ENCODE measurements around the gene RO60.

Gene RO60

DNA sequence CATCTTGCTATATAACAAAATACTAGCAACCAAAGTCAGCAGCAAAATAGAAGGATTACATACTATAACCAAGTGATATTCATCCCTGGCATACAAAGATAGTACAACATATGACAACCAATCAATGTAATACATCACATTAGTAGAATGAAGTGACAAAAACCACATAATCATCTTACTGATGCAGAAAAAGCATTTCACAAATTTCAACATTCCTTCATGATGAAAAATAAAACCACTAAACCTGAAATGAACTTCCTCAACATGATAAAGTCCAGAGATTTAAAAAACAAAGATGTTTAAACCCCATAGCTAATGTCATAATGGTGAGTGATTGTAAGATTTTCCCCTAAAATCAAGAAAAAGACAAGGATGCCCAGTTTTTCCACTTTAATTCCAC, 18.6 kb downstream of the RO60 start:
- no peak for DNase-seq (ENCODE audit: extremely low read depth, insufficient read length)
- TF ChIP-seq, protein P1, sequence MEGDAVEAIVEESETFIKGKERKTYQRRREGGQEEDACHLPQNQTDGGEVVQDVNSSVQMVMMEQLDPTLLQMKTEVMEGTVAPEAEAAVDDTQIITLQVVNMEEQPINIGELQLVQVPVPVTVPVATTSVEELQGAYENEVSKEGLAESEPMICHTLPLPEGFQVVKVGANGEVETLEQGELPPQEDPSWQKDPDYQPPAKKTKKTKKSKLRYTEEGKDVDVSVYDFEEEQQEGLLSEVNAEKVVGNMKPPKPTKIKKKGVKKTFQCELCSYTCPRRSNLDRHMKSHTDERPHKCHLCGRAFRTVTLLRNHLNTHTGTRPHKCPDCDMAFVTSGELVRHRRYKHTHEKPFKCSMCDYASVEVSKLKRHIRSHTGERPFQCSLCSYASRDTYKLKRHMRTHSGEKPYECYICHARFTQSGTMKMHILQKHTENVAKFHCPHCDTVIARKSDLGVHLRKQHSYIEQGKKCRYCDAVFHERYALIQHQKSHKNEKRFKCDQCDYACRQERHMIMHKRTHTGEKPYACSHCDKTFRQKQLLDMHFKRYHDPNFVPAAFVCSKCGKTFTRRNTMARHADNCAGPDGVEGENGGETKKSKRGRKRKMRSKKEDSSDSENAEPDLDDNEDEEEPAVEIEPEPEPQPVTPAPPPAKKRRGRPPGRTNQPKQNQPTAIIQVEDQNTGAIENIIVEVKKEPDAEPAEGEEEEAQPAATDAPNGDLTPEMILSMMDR (IDR thresholded peaks at IDR 0.05; ENCODE audit: insufficient read depth, low read length, poor library complexity, severe bottlenecking) = no peak
- no peak overlapping the region for H3K4me3 ChIP-seq (replicated peaks; ENCODE audit: low read depth, low read length)
- no peaks in the 10 kb centered on the region for H3K27me3 ChIP-seq (replicated peaks; ENCODE audit: control insufficient read depth, insufficient read depth, low read length)
- peaks cover 2% of the 10 kb centered on the region for H3K36me3 ChIP-seq (ENCODE audit: control insufficient read depth, insufficient read depth, low read length)

DNA sequence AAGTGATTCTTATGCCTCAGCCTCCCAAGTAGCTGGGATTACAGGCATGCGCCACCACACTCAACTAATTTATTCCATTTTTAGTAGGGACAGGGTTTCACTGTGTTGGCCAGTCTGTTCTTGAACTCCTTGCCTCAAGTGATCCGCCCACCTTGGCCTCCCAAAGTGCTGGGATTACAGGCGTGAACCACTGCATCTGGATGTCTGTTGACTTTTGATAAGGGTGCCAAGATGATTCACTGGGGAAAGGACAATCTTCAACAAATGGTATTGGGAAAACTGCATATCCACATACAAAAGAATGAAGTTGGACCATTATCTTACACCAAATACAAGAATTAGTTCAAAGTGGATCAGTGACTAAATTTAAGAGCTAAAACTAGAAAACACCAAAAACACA, 19.8 kb downstream of the RO60 start:
- H3K36me3 ChIP-seq (ENCODE audit: control insufficient read depth, insufficient read depth, low read length) = peaks cover 2% of the 10 kb centered on the region
- no peak overlapping the region for H3K4me3 ChIP-seq (replicated peaks; ENCODE audit: low read depth, low read length)
- no peak for DNase-seq (ENCODE audit: extremely low read depth, insufficient read length)
- TF ChIP-seq, protein P1 (IDR thresholded peaks at IDR 0.05; ENCODE audit: insufficient read depth, low read length, poor library complexity, severe bottlenecking) = no peak
- no peaks in the 10 kb centered on the region for H3K27me3 ChIP-seq (replicated peaks; ENCODE audit: control insufficient read depth, insufficient read depth, low read length)

DNA sequence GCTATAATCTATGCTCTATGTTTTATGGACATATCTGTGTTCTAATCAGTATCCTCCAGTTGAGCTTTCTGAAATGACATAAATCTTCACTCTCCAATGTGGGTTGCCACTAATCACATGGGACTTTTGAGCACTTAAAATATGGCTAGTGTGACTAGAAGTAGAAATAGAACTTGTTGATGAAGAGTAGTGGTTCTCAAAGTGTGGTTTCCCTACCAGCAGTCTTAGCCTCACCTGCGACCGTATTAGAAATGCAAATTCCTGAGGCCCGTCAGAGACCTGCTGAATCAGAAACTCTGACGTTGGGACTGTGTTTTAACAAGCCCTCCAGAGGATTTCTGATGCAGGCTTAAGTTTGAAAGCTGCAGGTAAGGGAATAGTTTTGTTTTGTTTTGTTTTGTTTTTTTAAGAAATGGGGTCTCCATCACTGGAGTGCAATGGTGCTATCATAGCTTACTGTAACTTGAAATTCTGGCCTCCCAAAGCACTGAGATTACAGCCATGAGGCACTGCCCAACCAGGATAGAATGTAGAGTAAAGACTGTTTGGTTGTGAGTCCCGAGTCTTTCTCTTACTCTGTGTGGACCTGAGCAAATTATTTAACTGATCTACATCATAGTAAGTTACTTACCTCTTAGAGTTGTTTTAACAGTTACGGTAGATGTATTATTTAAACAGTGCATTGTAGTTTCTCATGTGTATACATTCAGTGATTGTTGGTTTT, 24.1 kb downstream of the RO60 start:
- Histone ChIP-seq H3K36me3 (ENCODE audit: control insufficient read depth, insufficient read depth, low read length) (no peaks in the 10 kb centered on the region; the same call in none of the 2 replicates), H3K4me3 (replicated peaks; ENCODE audit: low read depth, low read length) (peak overlapping the region; percentile 50), H3K27me3 (replicated peaks; ENCODE audit: control insufficient read depth, insufficient read depth, low read length) (no peaks in the 10 kb centered on the region)
- TF ChIP-seq, protein P1 (IDR thresholded peaks at IDR 0.05; ENCODE audit: insufficient read depth, low read length, poor library complexity, severe bottlenecking) = no peak
- DNase-seq (ENCODE audit: extremely low read depth, insufficient read length) = peak; percentile 27

DNA sequence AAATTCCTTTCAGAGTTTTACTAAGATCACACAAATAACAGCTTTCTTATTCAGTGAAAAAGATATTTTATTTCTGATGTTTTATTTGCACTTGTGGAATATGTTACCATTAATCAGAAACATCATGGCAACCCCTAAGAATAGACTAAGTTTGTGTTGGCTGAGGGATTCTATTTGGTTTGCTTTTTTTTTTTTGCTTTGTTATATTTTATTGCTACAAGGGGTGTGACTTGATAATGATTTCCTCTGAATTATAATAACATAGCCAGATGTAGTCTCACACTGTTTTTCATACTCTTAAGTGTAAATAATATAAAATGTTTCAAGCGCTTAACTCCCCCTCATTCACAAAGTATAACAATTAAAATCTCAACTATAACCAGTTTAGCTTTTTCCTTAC, 25.9 kb downstream of the RO60 start:
- DNase-seq (ENCODE audit: extremely low read depth, insufficient read length) = no peak
- no peaks in the 10 kb centered on the region for H3K27me3 ChIP-seq (replicated peaks; ENCODE audit: control insufficient read depth, insufficient read depth, low read length)
- TF ChIP-seq, protein P1 (IDR thresholded peaks at IDR 0.05; ENCODE audit: insufficient read depth, low read length, poor library complexity, severe bottlenecking) = no peak
- no peak overlapping the region for H3K4me3 ChIP-seq (replicated peaks; ENCODE audit: low read depth, low read length)
- no peaks in the 10 kb centered on the region; the same call in 1 of the 2 replicates for H3K36me3 ChIP-seq (ENCODE audit: control insufficient read depth, insufficient read depth, low read length)

DNA sequence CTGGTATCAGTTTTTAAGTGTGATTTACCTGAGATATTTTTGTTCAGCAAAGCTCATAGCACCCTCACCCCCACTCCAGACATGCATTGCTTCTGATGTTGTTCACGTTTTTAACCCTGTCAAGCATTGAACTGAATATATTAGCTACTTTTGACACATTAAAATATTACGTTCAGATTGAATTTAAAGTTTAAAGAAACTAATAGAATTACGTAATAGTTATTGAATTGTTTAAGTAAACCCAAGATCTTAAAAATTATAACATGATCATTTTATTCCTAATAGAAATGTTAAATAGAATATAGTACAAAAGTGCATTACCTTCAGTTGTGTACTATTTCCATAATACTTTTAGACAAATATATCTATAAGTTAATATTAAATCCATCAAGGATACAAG, 26.9 kb downstream of the RO60 start:
- Histone ChIP-seq H3K4me3 (replicated peaks; ENCODE audit: low read depth, low read length) (no peak overlapping the region), H3K36me3 (ENCODE audit: control insufficient read depth, insufficient read depth, low read length) (no peaks in the 10 kb centered on the region; the same call in 1 of the 2 replicates), H3K27me3 (replicated peaks; ENCODE audit: control insufficient read depth, insufficient read depth, low read length) (no peaks in the 10 kb centered on the region)
- TF ChIP-seq, protein P1 (IDR thresholded peaks at IDR 0.05; ENCODE audit: insufficient read depth, low read length, poor library complexity, severe bottlenecking) = no peak
- no peak for DNase-seq (ENCODE audit: extremely low read depth, insufficient read length)
